GM12878 (cell line): ENCODE data around the gene HSBP1. TPM values are rescaled to one million over a fixed set of nuclear protein-coding genes. Genes with fewer than 3 reads are reported as not detected.

Experiments
- ATAC-seq: fragments of 200-7000 bp; cut with Tn5 transposase; 3 replicates; pipeline ENCODE4 v1.9.1; 2020; ENCODE audit warnings: mild to moderate bottlenecking, moderate library complexity
- BruUV-seq: library from RNA; stranded (reverse); fragments of 400-500 nt; replicated peaks from 2 replicates; lab custom pipeline; 2021; lab: Mats Ljungman, UMichigan
- CTCF ChIA-PET: fragments of 300-600 bp; sonication (Branson Sonifier 250); formaldehyde crosslinking; extraction: SDS; loops from one replicate; lab custom pipeline; 2021; ENCODE audit warnings: inconsistent platforms; lab: Yijun Ruan, JAX
- POLR2A ChIA-PET: fragments of 350-600 bp; formaldehyde crosslinking; extraction: SDS; loops from one replicate; lab custom pipeline; 2021; ENCODE audit warnings: inconsistent platforms; lab: Charles Lee
- RAD21 ChIA-PET: fragments of 300-600 bp; sonication (Branson Sonifier 250); formaldehyde crosslinking; loops from one replicate; lab custom pipeline; 2023; ENCODE audit warnings: antibody characterized with exemption; ENCODE audit not compliant: unreplicated experiment; lab: Charles Lee
- SMC1A ChIA-PET: fragments of 300-600 bp; sonication (Branson Sonifier 250); formaldehyde crosslinking; loops from one replicate; lab custom pipeline; 2023; ENCODE audit not compliant: unreplicated experiment, uncharacterized antibody; lab: Charles Lee
- DNase-seq: peaks from one replicate; pipeline ENCODE4 v3.0.0-alpha.2; 2011; ENCODE audit warnings: low read depth, low spot score
- FAIRE-seq: peaks from 3 replicates; lab custom pipeline; 2011; peaks lifted over from hg19 to GRCh38; lab: Jason Lieb, UNC
- H2AFZ ChIP-seq: 2 replicates; pipeline ENCODE4 v1.6.0; 2011; ENCODE audit warnings: low read depth, low read length, control low read depth; ENCODE audit not compliant: control insufficient read depth
- H3K27ac ChIP-seq: 2 replicates; pipeline ENCODE4 v1.5.1; 2011; ENCODE audit warnings: control low read depth; ENCODE audit not compliant: control insufficient read depth, insufficient read depth
- H3K27me3 ChIP-seq, 2 experiments: replicated peaks in 1 of 2; 2 replicates each; pipeline versions ENCODE4 v1.6.0 to v1.6.1; 2011; ENCODE audit warnings: low read length in 1 of 2; ENCODE audit not compliant: control insufficient read depth in 2 of 2, insufficient read depth in 2 of 2
- H3K36me3 ChIP-seq, 2 experiments: 2 replicates each; pipeline ENCODE4 v1.5.1; 2011; ENCODE audit warnings: low read length in 1 of 2; ENCODE audit not compliant: control insufficient read depth in 2 of 2, insufficient read depth in 2 of 2
- H3K4me1 ChIP-seq: 2 replicates; pipeline ENCODE4 v1.6.1; 2011; ENCODE audit warnings: mild to moderate bottlenecking, low read length, moderate library complexity, mixed read lengths; ENCODE audit not compliant: control insufficient read depth, insufficient read depth
- H3K4me2 ChIP-seq: 2 replicates; pipeline ENCODE4 v1.6.0; 2011; ENCODE audit warnings: control low read depth; ENCODE audit not compliant: control insufficient read depth, insufficient read depth
- H3K4me3 ChIP-seq: fragments of 200-600 bp; sonication (generic); 2 replicates; pipeline ENCODE4 v1.5.1; 2016
- H3K79me2 ChIP-seq: 2 replicates; pipeline ENCODE4 v1.6.0; 2011; ENCODE audit warnings: low read length; ENCODE audit not compliant: control insufficient read depth, insufficient read depth
- H3K9ac ChIP-seq: 2 replicates; pipeline ENCODE4 v1.8.0; 2011; ENCODE audit warnings: low read length, control low read depth, mixed read lengths; ENCODE audit not compliant: control insufficient read depth, insufficient read depth
- H3K9me3 ChIP-seq: replicated peaks from 3 replicates; pipeline ENCODE4 v1.5.1; 2011; ENCODE audit warnings: mild to moderate bottlenecking, low read length; ENCODE audit not compliant: control insufficient read depth, insufficient read depth
- H4K20me1 ChIP-seq: 2 replicates; pipeline ENCODE4 v1.6.0; 2011; ENCODE audit not compliant: control insufficient read depth, insufficient read depth
- BHLHE40 ChIP-seq, 2 experiments: fragments of 450-650 bp in 1 of 2; IDR thresholded peaks; 2 replicates each; pipeline ENCODE4 v1.6.1; 2011 to 2017; ENCODE audit warnings: low read depth in 2 of 2, borderline replicate concordance in 1 of 2, improper control_type of control experiment in 1 of 2, low read length in 1 of 2, mild to moderate bottlenecking in 1 of 2
- CHD2 ChIP-seq: IDR thresholded peaks from 2 replicates; pipeline ENCODE4 v1.6.1; 2011; ENCODE audit warnings: low read depth, low read length, improper control_type of control experiment, borderline replicate concordance
- HDAC6 ChIP-seq: fragments of 200-600 bp; sonication (generic); IDR thresholded peaks from one replicate; pipeline ENCODE4 v1.8.0; 2017; ENCODE audit warnings: antibody characterized with exemption; ENCODE audit not compliant: unreplicated experiment
- MEF2A ChIP-seq: IDR thresholded peaks from 2 replicates; pipeline ENCODE4 v1.6.1; 2011; ENCODE audit warnings: low read depth, mild to moderate bottlenecking, low read length, moderate library complexity; ENCODE audit not compliant: insufficient read depth
- MYC ChIP-seq: IDR thresholded peaks from 2 replicates; pipeline ENCODE4 v1.6.1; 2011; ENCODE audit warnings: mild to moderate bottlenecking, low read length, moderate library complexity, inconsistent platforms; ENCODE audit not compliant: insufficient read depth, insufficient replicate concordance, insufficient read length, severe bottlenecking
- NBN ChIP-seq: fragments of 450-650 bp; IDR thresholded peaks from 2 replicates; pipeline ENCODE4 v1.6.1; 2016
- PML ChIP-seq: IDR thresholded peaks from 2 replicates; pipeline ENCODE4 v1.6.1; 2012; ENCODE audit warnings: low read length, inconsistent platforms
- RAD21 ChIP-seq: IDR thresholded peaks from 2 replicates; pipeline ENCODE4 v1.6.1; 2011; ENCODE audit warnings: mild to moderate bottlenecking, low read depth, low read length, moderate library complexity; ENCODE audit not compliant: insufficient read depth
- WGBS: methylation state at CpG from one replicate; pipeline ENCODE4 v1.1.6; 2016; ENCODE audit warnings: low lambda C conversion rate; ENCODE audit not compliant: insufficient replicate concordance, insufficient coverage; ENCODE audit errors: missing lambda C conversion rate; 5-methylcytosine and 5-hydroxymethylcytosine counted together
- in situ Hi-C: fragments of 300-500 bp; cut with MboI; formaldehyde crosslinking; loops from 9 replicates; pipeline ENCODE4 v1.14.3; 2018; ENCODE audit warnings: mixed read lengths
- intact Hi-C: fragments of 100-400 bp; cut with micrococcal nuclease; formaldehyde crosslinking; loops from one replicate; pipeline ENCODE4 v1.14.2; 2022; ENCODE audit not compliant: unreplicated experiment
- polyA plus RNA-seq, 11 experiments: library from polyadenylated mRNA; depleted of rRNA in 4 of 11; unstranded in 6 of 11; stranded (reverse) in 5 of 11; fragments of >200 nt; fragmentation: Nextera tagmentation in 4 of 11; fragmentation: Illumina TruSeq in 1 of 11; extraction: Ambion mirVana in 4 of 11; extraction: Trizol in 1 of 11; gene quantifications; 1 replicate in 1 of 11; 2 replicates in 10 of 11; pipeline versions ENCODE4 v1.2.1 to v1.2.3, GENCODE V29; 2011 to 2016; ENCODE audit warnings: inconsistent platforms in 2 of 11, missing spikeins in 2 of 11, low read depth in 1 of 11
- total RNA-seq, 4 experiments: library from RNA; depleted of rRNA in 3 of 4; stranded (reverse); fragments of >200 nt in 3 of 4; fragmentation: Illumina TruSeq in 1 of 4; extraction: Trizol in 1 of 4; gene quantifications; 2 replicates each; pipeline versions ENCODE4 v1.2.1 to v1.2.3, GENCODE V29; 2013 to 2021
- TF ChIP-seq, protein P1 (sequence below): IDR thresholded peaks from 2 replicates; pipeline ENCODE4 v1.6.1; 2011; ENCODE audit warnings: low read depth, mild to moderate bottlenecking, low read length, moderate library complexity, borderline replicate concordance; ENCODE audit errors: extremely low read depth

Gene HSBP1
- total and polyA plus RNA-seq, 10 of the 15 experiments (the other 5 are each of a cell fraction or from before 2014, with no cell fraction given) = 26.6 to 263 (median 95.7) TPM

DNA sequence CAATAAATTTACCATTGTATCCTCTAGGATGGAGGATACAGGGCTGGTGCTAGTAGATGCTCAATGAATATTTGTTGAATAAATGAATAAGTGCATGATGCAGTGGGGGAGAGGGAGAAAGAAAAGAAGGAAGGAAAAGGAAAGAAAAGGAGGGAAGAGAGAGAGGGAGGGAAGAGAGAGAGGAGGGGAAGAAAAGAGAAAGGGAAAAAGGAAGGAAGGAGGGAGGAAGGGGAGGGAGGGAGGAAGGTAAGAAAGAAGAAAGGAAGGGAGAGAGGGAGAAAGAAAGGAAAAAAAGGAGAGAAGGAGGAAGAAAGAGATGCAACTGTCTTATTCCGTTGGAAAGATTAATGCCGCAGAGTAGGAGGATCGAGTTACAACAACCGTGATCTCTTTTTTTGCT lies 30.4 kb downstream of the HSBP1 start:
- Histone ChIP-seq H3K9ac (no peak overlapping the region), H3K9me3 (no peaks in the 10 kb centered on the region)
- POLR2A ChIA-PET = no interaction called here
- TF ChIP-seq NBN = no peak
- TF ChIP-seq MYC = no peak
- TF ChIP-seq, protein P1, sequence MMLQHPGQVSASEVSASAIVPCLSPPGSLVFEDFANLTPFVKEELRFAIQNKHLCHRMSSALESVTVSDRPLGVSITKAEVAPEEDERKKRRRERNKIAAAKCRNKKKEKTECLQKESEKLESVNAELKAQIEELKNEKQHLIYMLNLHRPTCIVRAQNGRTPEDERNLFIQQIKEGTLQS = no peak
- TF ChIP-seq MEF2A = no peak
- no peak for TF ChIP-seq RAD21
- TF ChIP-seq CHD2 = no peak
- no peak for TF ChIP-seq HDAC6
- no peak for TF ChIP-seq BHLHE40 (IDR thresholded peaks at IDR 0.05; ENCODE audit: borderline replicate concordance in 1 of 2, low read depth in 2 of 2, low read length in 1 of 2)
- no peak for TF ChIP-seq PML
- TF ChIP-seq, all 136 proteins: peak for 0
- no TSS peak for BruUV-seq
- Histone ChIP-seq H3K36me3 (no peaks in the 10 kb centered on the region), H3K79me2 (no peaks in the 10 kb centered on the region), H3K4me2 (no peak overlapping the region), H2AFZ (no peak overlapping the region), H3K4me3 (no peak overlapping the region), H3K27ac (no peak overlapping the region), H3K27me3 (no peaks in the 10 kb centered on the region), H4K20me1 (no peaks in the 10 kb centered on the region), H3K4me1 (no peaks in the 10 kb centered on the region)
- in situ Hi-C loops = no loop called here
- CTCF ChIA-PET = no interaction called here
- SMC1A ChIA-PET = no interaction called here
- ATAC-seq (no peak), FAIRE-seq (no peak), DNase-seq (no peak)
- RAD21 ChIA-PET = no interaction called here
- intact Hi-C loops = no loop called here
- 81% methylated on average over 4 of the region's 4 CpGs for WGBS
